GM21529 (cell line): ENCODE data around the gene YES1.
"Not testable (repeated sequence)": the region's sequence is repeated elsewhere in the genome, so short reads cannot be mapped to it uniquely, and the experiment has no call there.

Experiments used
- ATAC-seq: cut with Tn5 transposase; IDR thresholded peaks from one replicate; pipeline ENCODE4 v1.9.1; 2021; ENCODE audit not compliant: unreplicated experiment

YES1 gene

GRCh38 chr18:824179-824578 is 12.1 kb upstream of the YES1 start:
- ATAC-seq = no peak

- no peak for ATAC-seq
Measured at GRCh38 chr18:820591-821165, 8.6 kb upstream of the YES1 start.

- no peak for ATAC-seq
Measured at GRCh38 chr18:816869-817268, 4.8 kb upstream of the YES1 start.

GRCh38 chr18:816088-816653 is 4.1 kb upstream of the YES1 start:
- no peak for ATAC-seq

- no peak for ATAC-seq
Measured at GRCh38 chr18:815353-815752, 3.3 kb upstream of the YES1 start.

GRCh38 chr18:814300-815084 is 2.5 kb upstream of the YES1 start:
- ATAC-seq = no peak

- peak; percentile 2 for ATAC-seq
Measured at GRCh38 chr18:813172-814071, 1.4 kb upstream of the YES1 start.

GRCh38 chr18:812376-813171 is 532 bp upstream of the YES1 start:
- peak; percentile 44 for ATAC-seq

GRCh38 chr18:811182-811891 is 705 bp downstream of the YES1 start:
- peak; percentile 19 for ATAC-seq

GRCh38 chr18:809985-810642 is 1.9 kb downstream of the YES1 start:
- ATAC-seq = peak; percentile 27

GRCh38 chr18:809228-809627 is 2.8 kb downstream of the YES1 start:
- ATAC-seq = not testable (repeated sequence)

GRCh38 chr18:808502-808901 is 3.5 kb downstream of the YES1 start:
- no peak for ATAC-seq

GRCh38 chr18:808086-808485 is 4.0 kb downstream of the YES1 start:
- no peak for ATAC-seq

- peak; percentile 41 for ATAC-seq
Measured at GRCh38 chr18:805755-806110, 6.3 kb downstream of the YES1 start.

GRCh38 chr18:805008-805754 is 6.9 kb downstream of the YES1 start:
- peak; percentile 45 for ATAC-seq

GRCh38 chr18:801137-801536 is 10.9 kb downstream of the YES1 start:
- ATAC-seq = no peak

- no peak for ATAC-seq
Measured at GRCh38 chr18:799943-800342, 12.1 kb downstream of the YES1 start.

GRCh38 chr18:795383-795782 is 16.7 kb downstream of the YES1 start:
- ATAC-seq = not testable (repeated sequence)

- ATAC-seq = no peak
Measured at GRCh38 chr18:789397-789796, 22.6 kb downstream of the YES1 start.
